Lung (tissue), 12 donors: ENCODE results near the gene SNX1. TPM values are rescaled to one million over a fixed set of nuclear protein-coding genes. Genes with fewer than 3 reads are reported as not detected.
A peak's percentile ranks its signal among the peaks of the same experiment; 100 is the strongest.

Experiments
- ATAC-seq: fragments of 200-7000 bp; cut with Tn5 transposase; one replicate; pipeline ENCODE4 v1.9.1; 2020; ENCODE audit warnings: moderate number of reproducible peaks; ENCODE audit not compliant: insufficient read depth, low FRiP score
- DNase-seq, 3 donors: peaks; one replicate each; pipeline ENCODE4 v3.0.0-alpha.2; 2013 to 2017
- H3K27ac ChIP-seq, 2 donors: one replicate each; pipeline ENCODE4 v1.5.1; 2013; ENCODE audit warnings: mild to moderate bottlenecking in 2 of 2, moderate library complexity in 2 of 2, control low read depth in 1 of 2, inconsistent platforms in 1 of 2, low read depth in 1 of 2, low read length in 1 of 2
- H3K27me3 ChIP-seq, 3 donors: one replicate each; pipeline ENCODE4 v1.5.1; 2013; ENCODE audit warnings: low read length in 2 of 3; ENCODE audit not compliant: control insufficient read depth in 3 of 3, insufficient read depth in 3 of 3
- H3K36me3 ChIP-seq, 4 donors: one replicate each; pipeline ENCODE4 v1.5.1; 2013; ENCODE audit warnings: low read length in 4 of 4, mild to moderate bottlenecking in 1 of 4, moderate library complexity in 1 of 4; ENCODE audit not compliant: control insufficient read depth in 4 of 4, insufficient read depth in 4 of 4
- H3K4me1 ChIP-seq, 5 donors: one replicate each; pipeline ENCODE4 v1.5.1; 2013; ENCODE audit warnings: low read length in 5 of 5, mild to moderate bottlenecking in 2 of 5, moderate library complexity in 1 of 5; ENCODE audit not compliant: control insufficient read depth in 5 of 5, insufficient read depth in 5 of 5
- H3K4me3 ChIP-seq: one replicate; pipeline ENCODE4 v1.5.1; 2013; ENCODE audit warnings: mild to moderate bottlenecking, control low read depth, moderate library complexity
- H3K9ac ChIP-seq, 2 donors: one replicate each; pipeline ENCODE4 v1.5.1; 2013; ENCODE audit warnings: low read length in 2 of 2, control low read depth in 1 of 2; ENCODE audit not compliant: insufficient read depth in 1 of 2
- H3K9me3 ChIP-seq, 4 donors: one replicate each; pipeline ENCODE4 v1.5.1; 2013; ENCODE audit warnings: low read length in 3 of 4, mild to moderate bottlenecking in 1 of 4, moderate library complexity in 1 of 4; ENCODE audit not compliant: control insufficient read depth in 4 of 4, insufficient read depth in 3 of 4
- WGBS, 2 donors: extraction: QIAGEN DNeasy Blood & Tissue Kit; methylation state at CpG; one replicate each; pipeline ENCODE4 v1.1.7; 2013; 5-methylcytosine and 5-hydroxymethylcytosine counted together
- polyA plus RNA-seq, 2 donors: library from polyadenylated mRNA; stranded (reverse); fragments of 200-250 nt; gene quantifications; one replicate each; pipeline ENCODE4 v1.2.1, GENCODE V29; 2013
- total RNA-seq, 2 donors: library from RNA; depleted of rRNA in 1 of 2; stranded (reverse); fragments of >200 nt in 1 of 2; gene quantifications; one replicate each; pipeline ENCODE4 v1.2.1, GENCODE V29; 2014 to 2021
- TF ChIP-seq, protein P1 (sequence below): IDR thresholded peaks from 2 replicates; pipeline ENCODE4 v1.5.1; 2012; ENCODE audit warnings: mild to moderate bottlenecking; ENCODE audit errors: control extremely low read depth, extremely low read depth
- donor health status: control.
- donor health status: control.
- donor health status: Bipolar disorder and iron deficiency.
- donor health status: healthy.
- donor health status: DM: yes; HTN: yes; CAD: no.

The SNX1 gene
- total and polyA plus RNA-seq, 4 donors, result 70.6 to 169 (median 109) TPM

DNA sequence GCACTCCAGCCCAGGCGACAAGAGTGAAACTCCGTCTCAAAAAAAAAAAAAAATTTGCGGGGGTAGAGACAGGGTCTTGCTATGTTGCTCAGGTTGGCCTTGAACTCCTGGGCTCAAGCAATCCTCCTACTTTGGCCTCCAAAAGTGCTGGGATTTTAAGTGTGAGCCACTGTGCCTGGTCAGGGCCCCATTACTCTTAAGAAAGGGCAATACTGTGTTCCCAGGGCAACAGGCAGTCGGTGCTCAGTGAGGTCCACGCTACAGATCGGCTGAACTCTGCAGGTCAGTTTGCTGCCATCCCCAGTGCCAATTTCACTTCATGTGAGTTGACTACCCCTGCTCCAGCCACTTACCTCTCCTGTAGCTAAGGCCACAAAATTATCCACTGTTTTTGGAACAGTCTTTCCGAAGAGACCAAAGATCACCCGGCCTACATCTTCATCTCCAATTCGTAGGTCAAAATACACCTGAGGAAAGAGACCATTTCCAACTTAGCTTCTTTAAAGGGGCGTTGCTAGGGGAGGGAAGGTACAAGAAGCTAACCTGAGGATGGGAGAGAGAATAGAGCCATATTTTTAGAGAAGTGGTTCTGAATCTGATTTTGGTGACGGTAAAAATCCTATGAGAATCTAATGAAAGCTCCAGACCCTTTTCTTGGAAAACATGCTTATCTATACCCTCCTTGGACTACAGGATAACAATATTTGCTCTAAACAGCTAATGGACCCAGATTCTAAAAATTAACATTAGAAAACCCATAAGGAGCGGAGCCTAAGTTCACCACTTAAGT, 66.1 kb downstream of the SNX1 start:
- H3K27me3 ChIP-seq, result no peaks in the 10 kb centered on the region
- peak overlapping the region; percentile 84 for H3K4me3 ChIP-seq
- peak overlapping the region; percentile 73 to 88 for H3K9ac ChIP-seq
- peak overlapping the region; percentile 47 to 78 for H3K27ac ChIP-seq
- no peak for ATAC-seq
- no peaks in the 10 kb centered on the region for H3K9me3 ChIP-seq
- TF ChIP-seq, protein P1, sequence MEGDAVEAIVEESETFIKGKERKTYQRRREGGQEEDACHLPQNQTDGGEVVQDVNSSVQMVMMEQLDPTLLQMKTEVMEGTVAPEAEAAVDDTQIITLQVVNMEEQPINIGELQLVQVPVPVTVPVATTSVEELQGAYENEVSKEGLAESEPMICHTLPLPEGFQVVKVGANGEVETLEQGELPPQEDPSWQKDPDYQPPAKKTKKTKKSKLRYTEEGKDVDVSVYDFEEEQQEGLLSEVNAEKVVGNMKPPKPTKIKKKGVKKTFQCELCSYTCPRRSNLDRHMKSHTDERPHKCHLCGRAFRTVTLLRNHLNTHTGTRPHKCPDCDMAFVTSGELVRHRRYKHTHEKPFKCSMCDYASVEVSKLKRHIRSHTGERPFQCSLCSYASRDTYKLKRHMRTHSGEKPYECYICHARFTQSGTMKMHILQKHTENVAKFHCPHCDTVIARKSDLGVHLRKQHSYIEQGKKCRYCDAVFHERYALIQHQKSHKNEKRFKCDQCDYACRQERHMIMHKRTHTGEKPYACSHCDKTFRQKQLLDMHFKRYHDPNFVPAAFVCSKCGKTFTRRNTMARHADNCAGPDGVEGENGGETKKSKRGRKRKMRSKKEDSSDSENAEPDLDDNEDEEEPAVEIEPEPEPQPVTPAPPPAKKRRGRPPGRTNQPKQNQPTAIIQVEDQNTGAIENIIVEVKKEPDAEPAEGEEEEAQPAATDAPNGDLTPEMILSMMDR, result no peak
- DNase-seq, result no peak
- 51 to 66% methylated on average over 12 of the region's 12 CpGs for WGBS, 2 donors
- peaks cover 7 to 20% (median 12%) of the 10 kb centered on the region in 5 donors for H3K4me1 ChIP-seq
- H3K36me3 ChIP-seq, result peaks cover 14 to 31% (median 24%) of the 10 kb centered on the region in 4 donors

DNA sequence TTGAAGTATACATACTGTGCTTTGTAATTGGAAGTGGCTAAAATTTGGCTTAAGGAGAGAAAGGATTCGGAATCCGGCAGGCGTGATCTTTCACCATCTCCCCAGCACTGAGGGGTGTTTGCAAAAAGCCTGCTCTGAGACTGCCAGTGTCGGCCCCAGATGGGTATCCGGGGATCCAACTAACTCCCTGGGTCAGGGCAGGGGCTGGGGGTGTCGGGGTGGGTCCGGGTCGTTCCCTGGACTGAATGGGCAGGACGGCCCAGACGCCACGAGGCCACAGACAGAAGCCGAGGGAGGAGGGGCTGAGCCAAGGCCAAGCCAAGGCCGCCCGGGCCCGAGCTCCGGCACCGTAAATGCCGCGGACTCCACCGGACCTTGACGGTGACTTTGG, 66.7 kb downstream of the SNX1 start:
- Histone ChIP-seq H3K36me3 (peaks cover 10 to 25% (median 23%) of the 10 kb centered on the region in 4 donors), H3K4me3 (peak overlapping the region; percentile 84), H3K9ac (peak overlapping the region; percentile 73 to 88), H3K9me3 (no peaks in the 10 kb centered on the region), H3K4me1 (peaks cover 7 to 21% (median 12%) of the 10 kb centered on the region in 5 donors), H3K27ac (peak overlapping the region; percentile 78 to 93), H3K27me3 (no peaks in the 10 kb centered on the region)
- 0 to 1% methylated on average over 20 to 21 of the region's 21 CpGs for WGBS, 2 donors
- DNase-seq (no peak), ATAC-seq (peak; percentile 38)
- TF ChIP-seq, protein P1, result no peak

DNA sequence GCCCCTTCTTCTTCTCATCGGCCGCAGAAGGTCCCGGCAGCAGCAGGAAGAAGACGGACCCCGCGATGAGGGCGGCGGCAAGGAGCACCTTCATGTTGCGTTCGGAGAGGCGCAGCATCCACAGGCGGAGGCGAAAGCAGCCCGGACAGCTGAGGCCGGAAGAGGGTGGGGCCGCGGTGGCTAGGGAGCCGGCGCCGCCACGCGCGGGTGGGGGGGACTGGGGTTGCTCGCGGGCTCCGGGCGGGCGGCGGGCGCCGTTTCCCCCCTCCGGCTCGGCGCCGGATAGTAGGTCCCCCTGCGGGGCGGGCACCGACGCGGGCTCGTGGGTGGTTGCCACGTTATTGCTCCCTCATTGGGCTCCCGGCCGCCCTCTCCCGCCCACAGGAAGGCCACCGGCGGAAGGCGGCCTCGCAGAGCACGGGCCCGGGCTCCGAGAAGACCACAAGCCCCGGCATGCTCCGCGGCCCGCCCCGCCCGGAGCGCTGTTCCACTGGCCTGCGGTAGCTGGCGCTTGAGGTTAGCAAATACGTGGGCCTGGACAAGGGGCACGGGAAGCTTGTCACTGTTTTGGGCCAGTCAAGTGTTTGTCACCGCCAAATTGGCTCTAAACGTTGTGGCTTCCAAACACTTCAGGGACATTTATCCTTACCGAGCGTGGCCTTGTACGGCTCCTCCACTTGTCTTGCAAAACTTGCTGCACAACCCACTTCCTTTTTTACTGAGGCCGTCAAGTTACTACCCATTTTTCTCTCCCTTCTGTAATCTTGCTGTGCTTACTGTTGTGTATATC, 67.3 kb downstream of the SNX1 start, which contains the start of gene PPIB:
Gene PPIB (minus strand): TSS at position 154 of the 790 bp plus-strand sequence. CDS start 36 bp downstream, at position 118.
- TF ChIP-seq, protein P1, result peak; percentile 21
- WGBS, 2 donors, result 0 to 1% methylated on average over 57 to 68 of the region's 69 CpGs
- Histone ChIP-seq H3K27me3 (no peaks in the 10 kb centered on the region), H3K36me3 (peaks cover 5 to 23% (median 18%) of the 10 kb centered on the region in 4 donors), H3K9me3 (no peaks in the 10 kb centered on the region), H3K4me1 (peaks cover 7 to 27% (median 12%) of the 10 kb centered on the region in 5 donors), H3K9ac (peak within 1 kb of the TSS; percentile 73 to 95), H3K4me3 (peak within 1 kb of the TSS; percentile 84), H3K27ac (peak within 1 kb of the TSS; percentile 93)
- DNase-seq (peak; percentile 98 to 99 (median 98)), ATAC-seq (peak; percentile 96)
